GM18907 (cell line): Measurements from ENCODE around the gene LIFR.
A peak's percentile ranks its signal among the peaks of the same experiment; 100 is the strongest.
"Not testable (repeated sequence)": the region's sequence is repeated elsewhere in the genome, so short reads cannot be mapped to it uniquely, and the experiment has no call there.

Experiments
- ATAC-seq: cut with Tn5 transposase; IDR thresholded peaks from one replicate; pipeline ENCODE4 v1.9.1; 2021; ENCODE audit warnings: mild to moderate bottlenecking, moderate library complexity; ENCODE audit not compliant: unreplicated experiment

Gene LIFR

GRCh38 chr5:38582293-38582974 lies 26.0 kb upstream of the LIFR start:
- peak; percentile 46 for ATAC-seq

GRCh38 chr5:38581597-38581996 lies 25.2 kb upstream of the LIFR start:
- ATAC-seq: no peak

DNA sequence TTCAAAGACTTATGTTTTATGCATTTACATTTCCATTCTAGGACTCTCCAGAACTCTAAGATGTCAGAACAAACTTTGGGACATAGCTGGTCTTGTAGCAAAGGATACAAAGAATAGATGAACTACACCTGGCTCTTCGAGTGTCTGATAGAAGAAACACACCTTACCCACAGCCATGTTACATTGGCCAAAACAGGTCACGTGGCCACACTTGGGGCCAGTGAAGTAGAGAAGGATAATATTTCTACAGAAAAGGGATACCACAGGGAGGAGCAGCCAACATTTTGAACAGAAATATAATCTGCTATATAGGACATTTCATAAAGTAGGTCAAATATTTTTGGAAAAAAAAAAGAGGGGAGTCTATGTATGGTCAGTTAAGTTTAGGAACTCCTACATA lies 22.7 kb upstream of the LIFR start:
- ATAC-seq: no peak

- ATAC-seq: no peak
Measured at GRCh38 chr5:38576961-38577684, 20.7 kb upstream of the LIFR start.

- no peak for ATAC-seq
Measured at GRCh38 chr5:38576442-38576841, 20.0 kb upstream of the LIFR start.

GRCh38 chr5:38575476-38575875 lies 19.0 kb upstream of the LIFR start:
- ATAC-seq: no peak

GRCh38 chr5:38574009-38574408 lies 17.6 kb upstream of the LIFR start:
- no peak for ATAC-seq

GRCh38 chr5:38573521-38573920 lies 17.1 kb upstream of the LIFR start:
- no peak for ATAC-seq

GRCh38 chr5:38569180-38569579 lies 12.7 kb upstream of the LIFR start:
- no peak for ATAC-seq

- not testable (repeated sequence) for ATAC-seq
Measured at GRCh38 chr5:38567306-38567705, 10.9 kb upstream of the LIFR start.

- ATAC-seq: no peak
Measured at GRCh38 chr5:38563624-38564023, 7.2 kb upstream of the LIFR start.

GRCh38 chr5:38562444-38563210 lies 6.2 kb upstream of the LIFR start:
- ATAC-seq: no peak

DNA sequence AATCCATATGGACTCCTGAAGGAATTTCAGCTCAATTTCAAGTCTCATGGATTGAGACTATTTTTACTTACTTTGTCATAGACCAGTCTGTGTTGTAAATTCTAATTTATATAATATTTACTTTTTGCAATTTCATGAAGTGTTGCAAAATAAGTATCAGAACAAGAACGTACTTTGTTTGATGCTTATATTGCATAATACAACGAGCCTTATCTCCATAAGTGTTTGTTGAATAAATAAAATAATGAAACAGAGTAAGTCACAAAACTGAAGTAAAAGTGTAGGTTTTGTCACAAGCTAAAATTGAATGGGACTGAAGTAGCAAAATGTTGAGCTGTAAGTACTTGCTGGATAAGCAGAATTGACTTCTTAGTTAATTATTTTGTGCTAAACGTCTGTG lies 3.0 kb upstream of the LIFR start:
- no peak for ATAC-seq

DNA sequence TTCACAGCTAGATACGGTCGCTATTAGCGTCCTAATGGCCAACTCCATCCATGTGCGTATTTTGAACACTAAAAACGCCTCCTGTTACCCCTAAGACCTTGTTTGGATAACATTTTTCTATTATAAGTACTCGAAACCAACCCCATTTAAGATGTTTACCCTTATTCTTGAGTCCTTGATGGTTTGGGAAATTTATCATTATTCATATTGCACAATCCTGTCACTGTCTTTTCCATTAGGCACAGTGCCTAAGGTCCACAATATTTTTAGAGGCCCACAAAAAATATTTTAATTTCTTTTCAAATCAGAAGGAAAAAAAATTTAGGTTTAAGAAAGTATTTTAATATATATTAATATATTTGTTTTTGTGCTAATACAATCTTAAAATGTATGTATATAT lies 1.3 kb upstream of the LIFR start:
- no peak for ATAC-seq

- ATAC-seq: no peak
Measured at GRCh38 chr5:38557308-38557710, 863 bp upstream of the LIFR start.

GRCh38 chr5:38556088-38556598 lies 303 bp downstream of the LIFR start:
- ATAC-seq: no peak

DNA sequence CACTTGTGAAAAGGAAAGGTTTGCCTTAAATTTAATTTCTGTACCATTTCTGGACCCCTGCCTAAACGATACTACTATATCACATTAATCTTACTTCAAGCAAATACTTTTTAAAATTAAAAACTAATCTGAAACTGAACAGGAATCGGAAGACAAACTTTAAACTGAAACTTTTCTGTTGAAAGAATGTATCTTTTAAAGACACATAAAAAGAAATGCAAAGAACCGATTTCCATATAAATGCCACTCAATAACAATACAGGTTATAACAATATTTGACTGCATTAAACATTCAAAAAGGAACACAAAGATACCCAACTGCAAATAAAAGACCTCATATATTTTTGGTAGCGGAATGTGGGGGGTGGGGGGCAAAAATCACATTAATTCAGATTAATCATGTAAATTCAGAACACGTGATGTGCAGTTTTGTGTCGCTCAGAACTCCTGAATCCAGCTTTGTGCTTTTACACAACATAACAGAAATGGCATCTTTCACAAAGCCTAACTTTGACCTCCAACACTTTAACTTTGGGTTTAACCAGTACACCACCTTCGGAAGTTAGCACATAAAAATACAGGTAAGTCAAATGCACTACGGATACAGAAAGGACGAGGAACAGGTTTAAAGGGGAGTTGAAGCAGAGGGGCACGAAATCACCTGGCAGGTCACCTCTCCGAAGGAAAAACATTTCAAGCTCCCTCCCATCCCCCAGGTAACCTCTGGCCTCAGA lies 925 bp downstream of the LIFR start:
- no peak for ATAC-seq

DNA sequence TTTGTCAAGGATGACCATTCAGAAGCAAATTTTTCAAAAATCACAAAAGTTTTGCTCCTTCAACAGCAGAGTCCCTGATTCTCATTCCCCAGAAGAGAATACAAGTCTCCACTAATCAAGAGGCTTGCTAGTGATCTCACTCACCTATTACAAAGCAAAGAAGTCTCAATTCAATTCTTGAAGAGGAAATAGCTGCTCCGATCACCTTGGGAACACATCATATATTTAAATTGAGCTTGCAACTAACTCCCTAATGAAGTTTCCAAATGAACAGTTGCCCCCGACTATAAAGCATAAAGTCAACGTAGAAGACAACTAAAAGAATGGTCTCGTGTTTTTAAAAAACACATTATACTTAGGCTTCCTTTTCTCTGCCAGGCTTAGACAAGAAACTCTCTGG lies 1.6 kb downstream of the LIFR start:
- ATAC-seq: no peak

- no peak for ATAC-seq
Measured at GRCh38 chr5:38554403-38554802, 2.0 kb downstream of the LIFR start.

DNA sequence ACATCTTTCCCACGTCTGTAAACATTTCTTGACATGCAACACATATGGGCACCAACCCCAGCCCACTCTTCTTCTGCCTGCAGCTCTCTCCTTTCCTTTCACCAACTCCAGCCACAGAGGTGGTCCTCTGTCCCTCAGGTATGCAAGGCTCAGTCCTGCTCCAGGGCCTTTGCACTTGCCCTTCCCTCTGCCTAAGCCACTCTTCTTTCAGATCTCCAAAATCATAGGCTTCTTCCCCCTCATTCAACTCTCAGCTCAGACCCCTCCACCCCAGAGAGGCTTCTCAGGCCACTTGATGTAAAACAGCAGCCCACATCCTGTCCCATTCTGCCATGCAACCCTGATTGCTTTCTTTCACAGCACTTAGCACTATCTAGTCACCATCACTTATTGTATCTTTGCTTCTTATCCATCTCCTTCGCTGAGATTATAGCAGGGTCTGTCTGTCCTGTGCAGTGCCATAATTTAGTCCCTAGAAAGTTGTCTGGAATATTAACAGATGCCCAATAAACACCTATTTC lies 3.4 kb downstream of the LIFR start:
- ATAC-seq: no peak
